Esophagus squamous epithelium (tissue), 5 donors: Measurements from ENCODE around the gene GRK4. TPM values are rescaled to one million over a fixed set of nuclear protein-coding genes. Genes with fewer than 3 reads are reported as not detected.

Source experiments
- DNase-seq: peaks from one replicate; lab custom pipeline; 2025; lab: John Stamatoyannopoulos, UW
- H3K27ac ChIP-seq, 4 donors: fragments of 200-600 bp; sonication (generic); one replicate each; pipeline ENCODE4 v1.5.1; 2016 to 2019; ENCODE audit warnings: mild to moderate bottlenecking in 1 of 4
- H3K27me3 ChIP-seq, 4 donors: fragments of 200-600 bp; sonication (generic); 1 replicate in 3 of 4; 2 replicates in 1 of 4; pipeline versions ENCODE4 v1.5.1 to v1.6.0; 2017 to 2021; ENCODE audit warnings: antibody characterized with exemption in 1 of 4
- H3K36me3 ChIP-seq, 3 donors: fragments of 200-600 bp; sonication (generic); one replicate each; pipeline ENCODE4 v1.5.1; 2016 to 2019
- H3K4me1 ChIP-seq, 3 donors: fragments of 200-600 bp; sonication (generic); one replicate each; pipeline ENCODE4 v1.5.1; 2017 to 2019
- H3K4me3 ChIP-seq, 4 donors: fragments of 200-600 bp; sonication (generic); 1 replicate in 3 of 4; 2 replicates in 1 of 4; pipeline ENCODE4 v1.5.1; 2016 to 2019; ENCODE audit warnings: mild to moderate bottlenecking in 2 of 4, moderate library complexity in 1 of 4
- H3K9me3 ChIP-seq, 3 donors: fragments of 200-600 bp; sonication (generic); one replicate each; pipeline ENCODE4 v1.5.1; 2016 to 2019
- POLR2A ChIP-seq, 4 donors: fragments of 450-650 bp; IDR thresholded peaks; one replicate each; pipeline ENCODE4 v1.6.1; 2017; ENCODE audit warnings: antibody characterized with exemption in 4 of 4, mild to moderate bottlenecking in 4 of 4, moderate library complexity in 3 of 4
- WGBS, 2 donors: methylation state at CpG; one replicate each; pipeline ENCODE4 v1.1.5; 2018; 5-methylcytosine and 5-hydroxymethylcytosine counted together
- intact Hi-C: fragments of 100-400 bp; cut with DNase I; formaldehyde crosslinking; loops from one replicate; pipeline ENCODE4 v1.15.0; 2022
- total RNA-seq, 4 donors: library from RNA; depleted of rRNA; stranded (reverse); fragments of >200 nt; gene quantifications; one replicate each; pipeline ENCODE4 v1.1.0, GENCODE V29; 2016
- TF ChIP-seq, protein P1 (sequence below), 6 experiments: fragments of 450-650 bp in 4 of 6; fragments of 200-600 bp in 2 of 6; sonication (generic) in 2 of 6; IDR thresholded peaks; one replicate each; pipeline ENCODE4 v1.5.1; 2016 to 2019; ENCODE audit warnings: antibody characterized with exemption in 6 of 6, mild to moderate bottlenecking in 4 of 6, moderate library complexity in 4 of 6
- donor health status: DM: yes; HTN: yes; CAD: no.

The GRK4 gene
- total RNA-seq, 4 donors from 2014 or later = 2.9 to 5.5 (median 3.7) TPM

DNA sequence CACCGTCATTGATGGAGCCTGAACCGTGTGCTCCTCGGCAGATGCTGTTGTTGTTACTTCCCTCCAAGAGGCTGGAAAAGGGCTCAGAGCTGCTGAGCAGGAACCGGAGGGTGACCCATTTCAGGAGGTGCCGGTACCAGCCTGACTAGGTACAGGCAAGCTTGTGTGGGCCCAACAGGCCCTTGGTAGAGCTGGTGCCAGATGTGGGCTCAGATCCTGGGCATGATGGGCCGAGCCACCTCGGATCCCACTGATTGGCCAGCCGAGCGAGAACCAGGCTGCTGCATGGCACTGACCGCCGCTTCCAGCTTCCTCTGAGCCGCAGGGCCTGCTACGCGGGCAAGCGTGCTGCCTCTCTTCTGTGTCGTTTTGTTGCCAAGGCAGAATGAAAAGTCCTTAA is 33.9 kb upstream of the GRK4 start:
- no peaks in the 10 kb centered on the region for H3K27me3 ChIP-seq
- no peak for DNase-seq
- WGBS, 2 donors = 71 to 91% methylated on average over 12 of the region's 16 CpGs
- H3K4me3 ChIP-seq = no peak overlapping the region
- H3K27ac ChIP-seq = no peak overlapping the region
- H3K4me1 ChIP-seq = peaks cover 16 to 38% (median 29%) of the 10 kb centered on the region in 3 donors
- H3K36me3 ChIP-seq = peaks cover 19 to 78% (median 44%) of the 10 kb centered on the region in 3 donors
- intact Hi-C loops = no loop called here
- no peaks in the 10 kb centered on the region for H3K9me3 ChIP-seq
- TF ChIP-seq, protein P1, sequence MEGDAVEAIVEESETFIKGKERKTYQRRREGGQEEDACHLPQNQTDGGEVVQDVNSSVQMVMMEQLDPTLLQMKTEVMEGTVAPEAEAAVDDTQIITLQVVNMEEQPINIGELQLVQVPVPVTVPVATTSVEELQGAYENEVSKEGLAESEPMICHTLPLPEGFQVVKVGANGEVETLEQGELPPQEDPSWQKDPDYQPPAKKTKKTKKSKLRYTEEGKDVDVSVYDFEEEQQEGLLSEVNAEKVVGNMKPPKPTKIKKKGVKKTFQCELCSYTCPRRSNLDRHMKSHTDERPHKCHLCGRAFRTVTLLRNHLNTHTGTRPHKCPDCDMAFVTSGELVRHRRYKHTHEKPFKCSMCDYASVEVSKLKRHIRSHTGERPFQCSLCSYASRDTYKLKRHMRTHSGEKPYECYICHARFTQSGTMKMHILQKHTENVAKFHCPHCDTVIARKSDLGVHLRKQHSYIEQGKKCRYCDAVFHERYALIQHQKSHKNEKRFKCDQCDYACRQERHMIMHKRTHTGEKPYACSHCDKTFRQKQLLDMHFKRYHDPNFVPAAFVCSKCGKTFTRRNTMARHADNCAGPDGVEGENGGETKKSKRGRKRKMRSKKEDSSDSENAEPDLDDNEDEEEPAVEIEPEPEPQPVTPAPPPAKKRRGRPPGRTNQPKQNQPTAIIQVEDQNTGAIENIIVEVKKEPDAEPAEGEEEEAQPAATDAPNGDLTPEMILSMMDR (IDR thresholded peaks at IDR 0.05) = no peak
- no peak for TF ChIP-seq POLR2A (IDR thresholded peaks at IDR 0.05)

DNA sequence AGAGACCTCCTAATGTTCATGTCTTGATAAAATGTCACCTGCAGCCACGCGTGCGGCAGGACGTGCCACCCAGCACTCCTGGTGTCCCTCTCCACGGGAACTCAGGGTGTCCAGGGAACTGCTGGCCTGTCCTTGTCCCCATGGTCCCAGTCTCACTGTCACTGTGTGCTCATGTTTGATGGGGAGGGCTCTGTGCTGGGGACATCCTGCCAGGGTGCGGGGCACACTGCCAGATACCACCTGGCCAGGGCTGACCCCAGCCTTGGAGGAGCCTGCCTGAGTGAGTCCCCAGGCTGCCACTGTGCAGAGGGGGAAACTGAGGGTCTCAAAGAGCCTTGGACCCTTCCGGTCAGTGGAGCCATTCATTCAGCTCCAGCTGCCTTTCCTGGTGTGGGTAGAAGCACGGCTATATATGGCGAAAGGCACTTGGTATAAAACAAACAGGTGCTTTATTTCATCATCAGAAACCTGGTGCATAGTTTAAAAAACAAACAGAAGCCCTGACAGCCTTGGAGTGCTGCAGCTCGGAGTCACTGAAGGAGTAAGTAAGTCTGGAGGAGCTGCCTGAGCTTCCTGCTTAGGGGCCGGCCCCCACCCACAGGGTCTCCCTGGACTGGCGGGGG is 33.1 kb upstream of the GRK4 start:
- TF ChIP-seq, protein P1 (IDR thresholded peaks at IDR 0.05) = no peak
- TF ChIP-seq POLR2A (IDR thresholded peaks at IDR 0.05) = no peak
- Histone ChIP-seq H3K27ac (peak overlapping the region in 3 of 4 donors; percentile 39 to 98 (median 94)), H3K36me3 (peaks cover 19 to 70% (median 44%) of the 10 kb centered on the region in 3 donors), H3K4me1 (peaks cover 16 to 41% (median 30%) of the 10 kb centered on the region in 3 donors), H3K9me3 (no peaks in the 10 kb centered on the region), H3K27me3 (no peaks in the 10 kb centered on the region), H3K4me3 (no peak overlapping the region)
- intact Hi-C loops = no loop called here
- no peak for DNase-seq
- WGBS, 2 donors = 77 to 85% methylated on average over 8 to 9 of the region's 12 CpGs

DNA sequence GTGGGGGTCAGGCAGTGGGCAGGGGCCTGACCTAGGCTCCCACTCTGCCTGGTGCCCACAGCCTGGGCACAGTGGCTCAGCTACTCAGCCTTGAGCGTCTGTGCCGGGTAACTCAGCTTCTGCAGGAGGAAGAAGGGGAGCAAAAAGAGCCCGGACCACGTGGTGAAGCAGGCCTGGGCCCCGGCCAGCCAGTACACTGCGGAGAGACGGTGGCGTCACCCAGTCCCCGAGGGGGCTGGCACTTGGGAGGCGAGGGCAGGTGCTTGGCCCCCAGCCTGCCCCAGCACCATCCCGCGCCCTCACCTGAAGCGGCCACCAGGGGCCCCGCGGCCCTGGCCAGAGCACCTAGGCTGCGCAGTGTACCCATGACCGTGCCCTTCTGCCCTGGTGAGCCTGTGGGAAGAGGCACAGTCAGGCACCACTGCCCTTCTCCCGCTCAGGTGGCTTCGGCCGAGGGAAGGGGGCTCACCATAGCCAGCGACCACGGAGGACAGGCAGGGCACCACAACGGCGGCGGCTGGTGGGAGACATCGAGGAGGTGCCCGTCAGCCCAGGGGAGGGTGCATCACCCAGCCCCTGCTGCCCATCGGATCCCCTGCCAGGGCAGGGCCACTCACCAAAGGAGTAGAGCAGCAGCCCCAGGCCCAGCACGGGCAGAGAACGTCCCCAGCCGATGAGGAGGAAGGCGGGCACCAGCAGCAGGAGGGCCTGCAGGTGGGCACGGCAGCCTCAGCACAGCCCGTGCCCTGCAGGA is 32.4 kb upstream of the GRK4 start:
- Histone ChIP-seq H3K27ac (peak overlapping the region; percentile 39 to 98 (median 94)), H3K4me3 (no peak overlapping the region), H3K27me3 (no peaks in the 10 kb centered on the region), H3K36me3 (peaks cover 18 to 63% (median 41%) of the 10 kb centered on the region in 3 donors), H3K4me1 (peaks cover 18 to 48% (median 36%) of the 10 kb centered on the region in 3 donors), H3K9me3 (no peaks in the 10 kb centered on the region)
- DNase-seq = no peak
- intact Hi-C loops = no loop called here
- WGBS, 2 donors = 89 to 100% methylated on average over 2 to 3 of the region's 34 CpGs
- TF ChIP-seq, protein P1 (IDR thresholded peaks at IDR 0.05) = peak in 1 of 6 experiments; percentile 30
- no peak for TF ChIP-seq POLR2A (IDR thresholded peaks at IDR 0.05)

DNA sequence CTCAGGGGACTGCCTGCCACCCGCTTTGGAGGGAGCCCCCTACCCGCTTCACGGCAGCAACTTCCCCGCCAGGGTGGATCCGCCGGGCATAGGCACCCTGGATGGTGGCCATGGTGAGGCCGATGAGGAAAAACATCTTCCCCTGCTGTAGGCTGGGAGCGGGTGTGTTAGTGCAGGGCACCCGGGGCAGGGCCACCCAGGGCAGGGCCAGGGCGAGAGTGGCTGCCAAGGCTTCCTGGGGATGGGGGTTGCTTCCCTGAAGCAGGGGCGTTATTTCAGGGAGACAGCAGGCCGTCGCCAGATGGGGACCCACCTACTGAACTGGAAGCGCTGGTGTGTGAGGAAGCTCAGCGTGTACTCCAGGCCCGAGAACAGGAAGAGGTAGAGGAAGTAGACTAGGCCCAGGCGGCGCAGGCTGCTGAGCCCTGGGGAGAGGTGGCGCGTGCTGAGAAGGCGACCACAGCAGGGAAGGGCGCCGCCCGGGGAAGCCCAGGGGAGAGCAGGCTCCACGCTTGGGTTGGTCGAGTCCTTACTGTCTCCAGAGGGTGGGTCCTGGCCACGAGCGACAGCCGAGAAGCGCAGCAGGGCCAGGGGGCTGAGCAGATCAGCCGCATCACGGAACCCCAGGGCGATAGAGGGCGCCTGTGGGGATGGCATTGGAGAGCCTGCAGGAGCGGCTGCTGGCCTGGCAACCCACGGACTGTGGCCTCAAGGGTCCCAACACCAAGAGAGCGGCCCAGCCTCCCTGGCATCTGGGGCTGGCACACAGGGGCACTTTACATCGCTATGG is 31.7 kb upstream of the GRK4 start:
- Histone ChIP-seq H3K4me1 (peaks cover 25 to 55% (median 44%) of the 10 kb centered on the region in 3 donors), H3K4me3 (peak overlapping the region in 2 of 4 donors; percentile 7 to 34), H3K36me3 (peaks cover 10 to 55% (median 34%) of the 10 kb centered on the region in 3 donors), H3K27ac (peak overlapping the region; percentile 39 to 98 (median 94)), H3K9me3 (no peaks in the 10 kb centered on the region), H3K27me3 (no peaks in the 10 kb centered on the region)
- 50 to 79% methylated on average over 4 to 22 of the region's 38 CpGs for WGBS, 2 donors
- DNase-seq = peak; percentile 39
- intact Hi-C loops = no loop called here
- no peak for TF ChIP-seq POLR2A (IDR thresholded peaks at IDR 0.05)
- TF ChIP-seq, protein P1 (IDR thresholded peaks at IDR 0.05) = no peak
